A549 (cell line): Measurements from ENCODE around the gene LIN7A. TPM values are rescaled to one million over a fixed set of nuclear protein-coding genes. Genes with fewer than 3 reads are reported as not detected.

Experiments
- ATAC-seq, 2 experiments: fragments of 200-7000 bp in 1 of 2; fragments of >200 bp in 1 of 2; cut with Nextera tagmentation in 1 of 2; cut with Tn5 transposase in 1 of 2; 3 replicates each; pipeline versions ENCODE4 v1.8.0 to v1.9.1; 2018 to 2020; ENCODE audit warnings: mild to moderate bottlenecking in 1 of 2, moderate library complexity in 1 of 2
- CTCF ChIA-PET: fragments of 300-600 bp; sonication (Branson Sonifier 250); formaldehyde crosslinking; extraction: SDS; loops from one replicate; lab custom pipeline; 2021; ENCODE audit warnings: antibody characterized with exemption, inconsistent platforms; lab: Yijun Ruan, JAX
- POLR2A ChIA-PET: fragments of 350-600 bp; formaldehyde crosslinking; extraction: SDS; loops from one replicate; lab custom pipeline; 2021; ENCODE audit warnings: antibody characterized with exemption, inconsistent platforms; lab: Yijun Ruan, JAX
- DNase-seq, 2 experiments: peaks; one replicate each; pipeline versions ENCODE4 v3.0.0 to v3.0.0-alpha.2; 2011 to 2016; ENCODE audit warnings: low read depth in 1 of 2, low spot score in 1 of 2
- FAIRE-seq: peaks from 2 replicates; lab custom pipeline; 2011; peaks lifted over from hg19 to GRCh38; lab: Jason Lieb, UNC
- H3K27ac ChIP-seq, 2 experiments: fragments of >200 bp; sonication (Bioruptor Twin); formaldehyde crosslinking; 3 replicates each; pipeline ENCODE4 v1.5.1; 2016 to 2017
- H3K4me1 ChIP-seq: fragments of >200 bp; sonication (Bioruptor Twin); formaldehyde crosslinking; 3 replicates; pipeline ENCODE4 v1.6.1; 2016
- H3K4me2 ChIP-seq: fragments of >200 bp; sonication (Bioruptor Twin); formaldehyde crosslinking; 3 replicates; pipeline ENCODE4 v1.6.1; 2016
- H3K4me3 ChIP-seq: fragments of >200 bp; sonication (Bioruptor Twin); formaldehyde crosslinking; 3 replicates; pipeline ENCODE4 v1.5.1; 2016
- H3K9me3 ChIP-seq: fragments of >200 bp; sonication (Bioruptor Twin); formaldehyde crosslinking; 3 replicates; pipeline ENCODE4 v1.6.1; 2016
- ATOH8 ChIP-seq: fragments of 250-450 bp; sonication (Bioruptor Pico); IDR thresholded peaks from 2 replicates; pipeline ENCODE4 v1.5.0; 2020; ENCODE audit warnings: low read depth, mild to moderate bottlenecking, moderate library complexity
- BCL3 ChIP-seq: fragments of >200 bp; sonication (Bioruptor Twin); formaldehyde crosslinking; IDR thresholded peaks from 3 replicates; pipeline ENCODE4 v1.6.1; 2016
- CBX2 ChIP-seq: fragments of 200-600 bp; sonication (generic); IDR thresholded peaks from 2 replicates; pipeline ENCODE4 v1.6.1; 2016; ENCODE audit warnings: low read depth, mild to moderate bottlenecking, borderline replicate concordance
- CBX8 ChIP-seq: fragments of 200-600 bp; sonication (generic); IDR thresholded peaks from 2 replicates; pipeline ENCODE4 v1.6.1; 2016
- E2F6 ChIP-seq: IDR thresholded peaks from 2 replicates; pipeline ENCODE4 v1.6.1; 2012; ENCODE audit warnings: low read depth, borderline replicate concordance
- EHF ChIP-seq: fragments of 250-450 bp; sonication (Bioruptor Pico); IDR thresholded peaks from 2 replicates; pipeline ENCODE4 v1.5.0; 2020; ENCODE audit warnings: mild to moderate bottlenecking
- HDAC2 ChIP-seq: fragments of 200-600 bp; sonication (generic); IDR thresholded peaks from 2 replicates; pipeline ENCODE4 v1.6.1; 2016
- HES2 ChIP-seq: fragments of >200 bp; sonication (Bioruptor Twin); formaldehyde crosslinking; IDR thresholded peaks from 2 replicates; pipeline ENCODE4 v1.6.1; 2016
- HMGXB4 ChIP-seq: fragments of 250-450 bp; sonication (Bioruptor Pico); IDR thresholded peaks from 2 replicates; pipeline ENCODE4 v1.5.0; 2021; ENCODE audit warnings: mild to moderate bottlenecking, moderate library complexity, borderline replicate concordance
- HOXB5 ChIP-seq: fragments of 250-450 bp; sonication (Bioruptor Pico); IDR thresholded peaks from 2 replicates; pipeline ENCODE4 v1.5.0; 2020; ENCODE audit warnings: mild to moderate bottlenecking, moderate library complexity
- JUN ChIP-seq, 2 experiments: fragments of >200 bp; sonication (Bioruptor Twin); formaldehyde crosslinking; IDR thresholded peaks; 2 replicates in 1 of 2; 3 replicates in 1 of 2; pipeline ENCODE4 v1.6.1; 2016 to 2017
- JUNB ChIP-seq: fragments of >200 bp; sonication (Bioruptor Twin); formaldehyde crosslinking; IDR thresholded peaks from 2 replicates; pipeline ENCODE4 v1.6.1; 2016
- MAX ChIP-seq: IDR thresholded peaks from 2 replicates; pipeline ENCODE4 v1.6.1; 2012
- MAZ ChIP-seq: fragments of 150-350 bp; IDR thresholded peaks from 2 replicates; pipeline ENCODE4 v1.6.1; 2014; ENCODE audit warnings: antibody characterized with exemption, low read depth, low read length, borderline replicate concordance
- NFE2L2 ChIP-seq: fragments of 150-350 bp; conservative IDR thresholded peaks from 2 replicates; pipeline ENCODE4 v1.6.1; 2014; ENCODE audit warnings: low read length
- NPAS2 ChIP-seq: fragments of 250-450 bp; sonication (Bioruptor Pico); IDR thresholded peaks from 2 replicates; pipeline ENCODE4 v1.8.0; 2022; ENCODE audit warnings: mild to moderate bottlenecking, moderate library complexity, borderline replicate concordance
- PBX3 ChIP-seq: IDR thresholded peaks from 2 replicates; pipeline ENCODE4 v1.6.1; 2012
- POLR2A ChIP-seq: IDR thresholded peaks from 2 replicates; pipeline ENCODE4 v1.6.1; 2012; ENCODE audit warnings: mild to moderate bottlenecking, low read length
- RARB ChIP-seq: fragments of 250-450 bp; sonication (Bioruptor Pico); IDR thresholded peaks from 2 replicates; pipeline ENCODE4 v1.8.0; 2021; ENCODE audit warnings: mild to moderate bottlenecking, moderate library complexity
- RCOR1 ChIP-seq: fragments of 150-350 bp; IDR thresholded peaks from 2 replicates; pipeline ENCODE4 v1.6.1; 2014; ENCODE audit warnings: antibody characterized with exemption, low read length, low read depth
- REST ChIP-seq: fragments of 200-600 bp; sonication (generic); IDR thresholded peaks from 2 replicates; pipeline ENCODE4 v1.6.1; 2016; ENCODE audit warnings: antibody characterized with exemption, mild to moderate bottlenecking, moderate library complexity
- ZC3H11A ChIP-seq: fragments of 450-650 bp; IDR thresholded peaks from 2 replicates; pipeline ENCODE4 v1.6.1; 2014; ENCODE audit warnings: antibody characterized with exemption, mild to moderate bottlenecking
- ZNF302 ChIP-seq: fragments of 250-450 bp; sonication (Bioruptor Pico); IDR thresholded peaks from 2 replicates; pipeline ENCODE4 v1.9.0; 2021; ENCODE audit warnings: inconsistent platforms, mild to moderate bottlenecking, moderate library complexity
- WGBS: methylation state at CpG from one replicate; pipeline ENCODE4 v1.1.6; 2017; ENCODE audit errors: missing lambda C conversion rate; 5-methylcytosine and 5-hydroxymethylcytosine counted together
- polyA plus RNA-seq, 4 experiments: library from polyadenylated mRNA; depleted of rRNA in 3 of 4; stranded (reverse); fragments of >200 nt; fragmentation: RNase III in 1 of 4; extraction: RNeasy Plus Mini Kit Qiagen cat#74134 plus additional on column Dnase treatment in 1 of 4; gene quantifications; 2 replicates in 3 of 4; 3 replicates in 1 of 4; pipeline ENCODE4 v1.2.3, GENCODE V29; 2011 to 2017

LIN7A gene
- polyA plus RNA-seq, 2 of the 4 experiments (the other 2 are of a cell fraction) = 0.23 to 2.6 TPM

GRCh38 chr12:80909370-80909769 lies 28.4 kb downstream of the LIN7A start:
- no peak overlapping the region for H3K4me2 ChIP-seq
- no peaks in the 10 kb centered on the region for H3K4me1 ChIP-seq
- FAIRE-seq = no peak
- WGBS = 53% methylated on average over 6 of the region's 6 CpGs
- POLR2A ChIA-PET = no interaction called here
- ATAC-seq = no peak
- no peak for DNase-seq
- CTCF ChIA-PET = no interaction called here
- H3K9me3 ChIP-seq = no peaks in the 10 kb centered on the region
- no peak overlapping the region for H3K27ac ChIP-seq
- no peak overlapping the region for H3K4me3 ChIP-seq
- TF ChIP-seq HES2 = no peak
- no peak for TF ChIP-seq ATOH8 (CRISPR knock-in tag)
- no peak for TF ChIP-seq PBX3

GRCh38 chr12:80902711-80903110 lies 35.0 kb downstream of the LIN7A start:
- no peak for DNase-seq
- TF ChIP-seq NFE2L2 = no peak
- TF ChIP-seq HDAC2 = no peak
- TF ChIP-seq REST = no peak
- no peak for TF ChIP-seq E2F6
- no peak for TF ChIP-seq EHF (CRISPR knock-in tag)
- TF ChIP-seq JUNB = no peak
- no peak for TF ChIP-seq MAZ
- TF ChIP-seq PBX3 = no peak
- TF ChIP-seq RARB = no peak
- CTCF ChIA-PET = no interaction called here
- POLR2A ChIA-PET = no interaction called here
- no peak for ATAC-seq
- FAIRE-seq = no peak
- no peak overlapping the region for H3K27ac ChIP-seq
- H3K9me3 ChIP-seq = no peaks in the 10 kb centered on the region
- no peak overlapping the region for H3K4me3 ChIP-seq
- H3K4me1 ChIP-seq = no peaks in the 10 kb centered on the region
- H3K4me2 ChIP-seq = no peak overlapping the region

- FAIRE-seq = no peak
- POLR2A ChIA-PET = no interaction called here
- TF ChIP-seq POLR2A = no peak
- no peak for TF ChIP-seq RCOR1
- no peak for TF ChIP-seq JUN (IDR thresholded peaks at IDR 0.05)
- no peak for TF ChIP-seq ZNF302 (CRISPR knock-in tag)
- TF ChIP-seq HMGXB4 (CRISPR knock-in tag) = no peak
- no peak for TF ChIP-seq NPAS2 (CRISPR knock-in tag)
- no peak for TF ChIP-seq MAX
- TF ChIP-seq ZC3H11A = no peak
- TF ChIP-seq CBX8 = no peak
- no peak for TF ChIP-seq CBX2
- no peak for TF ChIP-seq PBX3
- TF ChIP-seq BCL3 = no peak
- TF ChIP-seq HOXB5 = no peak
Measured at GRCh38 chr12:80901661-80902060, 36.1 kb downstream of the LIN7A start.

More at GRCh38 chr12:80901661-80902060, 36.1 kb downstream of the LIN7A start:
- 2% methylated on average over 1 of the region's 1 CpG for WGBS
- no peak overlapping the region for H3K4me2 ChIP-seq
- no peak for ATAC-seq
- no peaks in the 10 kb centered on the region for H3K9me3 ChIP-seq
- no peak overlapping the region for H3K27ac ChIP-seq
- no peaks in the 10 kb centered on the region for H3K4me1 ChIP-seq
- no peak overlapping the region for H3K4me3 ChIP-seq
- no peak for DNase-seq
- CTCF ChIA-PET = no interaction called here
